HS-27A (cell line): ENCODE results near the gene DERL3.

Source experiments
- DNase-seq: peaks from one replicate; pipeline ENCODE4 v3.0.0-alpha.2; 2012; ENCODE audit warnings: low read depth, missing footprints

The DERL3 gene

DNA sequence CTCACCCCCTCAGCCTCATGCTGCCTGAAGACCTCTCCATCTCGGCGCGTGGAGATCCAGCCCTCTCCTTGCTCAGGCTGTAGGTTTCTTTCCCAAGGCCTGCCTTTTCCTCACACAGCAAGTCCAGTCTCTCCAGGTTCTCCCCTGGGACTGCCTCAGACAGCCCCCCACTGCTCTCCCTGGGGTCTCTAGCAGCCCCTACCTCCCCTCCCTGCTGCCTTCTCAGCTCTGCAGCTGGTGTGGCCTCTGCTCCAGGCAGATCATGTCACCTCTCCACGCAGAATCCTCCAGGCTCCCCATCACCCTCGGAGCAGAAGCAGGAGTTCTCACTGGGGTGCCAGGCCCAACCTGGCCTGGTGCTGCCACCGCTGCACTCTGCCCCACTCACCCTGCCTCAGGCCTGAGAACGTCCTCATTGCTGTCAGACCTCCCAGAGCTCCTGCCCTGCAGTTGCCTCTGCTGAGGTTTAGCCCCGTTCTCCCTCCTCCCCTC is 36.9 kb downstream of the DERL3 start:
- DNase-seq = no peak

DNA sequence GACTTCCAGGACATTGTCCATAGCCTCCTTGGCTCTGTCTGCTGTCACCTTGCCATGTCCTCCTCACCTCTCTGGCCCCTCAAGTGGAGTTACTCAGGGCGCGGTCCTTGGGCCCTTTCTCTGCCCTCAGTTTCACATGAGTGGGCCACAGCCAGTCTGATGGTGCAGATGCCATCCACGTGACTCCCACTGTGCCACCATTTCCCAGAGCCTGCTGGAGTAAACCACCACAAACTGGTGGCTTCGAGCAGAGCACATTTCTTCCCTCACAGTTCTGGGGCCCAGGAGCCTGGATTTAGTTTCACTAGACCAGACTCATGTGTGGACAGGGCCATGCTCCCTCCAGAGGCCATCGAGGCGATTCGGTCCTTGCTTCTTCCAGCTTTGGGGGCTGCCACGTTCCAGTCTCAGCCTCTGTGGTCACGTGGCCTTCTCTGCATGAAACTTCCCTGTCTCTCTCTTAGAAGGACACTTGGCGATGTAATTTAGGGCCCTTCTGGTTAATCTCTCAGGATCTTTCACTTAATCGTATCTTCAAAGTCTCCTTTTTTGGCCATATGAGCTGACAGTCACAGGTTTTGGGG is 37.5 kb downstream of the DERL3 start:
- no peak for DNase-seq

DNA sequence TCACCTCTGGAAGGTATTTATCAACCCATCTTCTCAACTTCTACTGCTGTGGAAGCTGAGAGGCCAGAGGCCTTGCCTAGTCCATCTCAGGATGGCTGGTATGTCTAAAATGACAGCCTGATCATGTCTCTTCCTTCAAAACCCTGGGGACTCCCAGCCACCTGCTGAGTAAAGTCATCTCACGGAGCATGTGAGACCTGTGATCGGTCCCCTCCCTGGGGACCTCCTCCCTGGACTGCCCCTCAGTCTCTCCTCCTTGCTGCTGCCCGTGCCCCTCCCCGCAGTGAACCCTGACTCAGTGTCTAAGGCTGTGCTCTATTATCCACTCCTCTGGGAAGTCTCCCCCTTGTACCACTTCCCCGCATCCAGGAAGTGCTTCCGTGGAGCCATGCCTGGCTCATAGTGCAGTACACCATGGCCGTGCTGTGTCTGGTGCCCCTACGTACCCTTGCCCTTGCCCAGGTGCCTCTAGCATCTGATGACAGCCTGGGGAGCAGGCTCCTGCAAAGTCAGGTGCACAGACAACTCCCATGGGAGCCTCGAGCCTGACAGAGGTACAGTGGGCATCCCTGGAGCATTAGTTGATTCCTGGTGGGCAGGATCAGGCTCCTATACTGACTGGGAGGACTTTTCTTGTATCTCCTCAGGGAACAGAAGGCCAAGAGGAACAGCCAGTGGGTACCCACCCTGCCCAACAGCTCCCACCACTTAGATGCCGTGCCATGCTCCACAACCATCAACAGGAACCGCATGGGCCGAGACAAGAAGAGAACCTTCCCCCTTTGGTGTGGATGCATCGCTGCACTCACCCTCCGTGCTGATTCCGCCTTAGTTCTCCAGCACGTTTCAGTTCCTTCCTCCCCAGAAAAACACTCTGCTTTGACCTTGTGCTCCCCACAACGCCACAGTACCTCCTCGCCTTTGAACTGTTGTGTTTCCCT is 38.2 kb downstream of the DERL3 start:
- DNase-seq = no peak

GRCh38 chr22:23796461-23796860 is 42.3 kb downstream of the DERL3 start:
- DNase-seq = no peak

DNA sequence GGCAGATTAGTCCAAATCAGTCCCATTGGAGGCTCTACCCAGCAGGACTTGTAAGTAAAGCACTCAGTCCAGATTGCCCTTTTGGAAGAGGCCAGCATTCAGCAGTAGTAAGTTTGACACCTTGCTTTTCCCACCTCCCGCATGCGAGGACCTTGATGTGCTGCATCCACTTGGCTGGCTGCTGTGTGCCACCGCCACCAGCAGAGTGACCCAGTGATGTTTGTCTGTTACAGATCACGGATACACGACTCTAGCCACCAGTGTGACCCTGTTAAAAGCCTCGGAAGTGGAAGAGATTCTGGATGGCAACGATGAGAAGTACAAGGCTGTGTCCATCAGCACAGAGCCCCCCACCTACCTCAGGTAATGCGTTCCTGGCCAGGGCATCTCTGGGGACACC is 45.5 kb downstream of the DERL3 start:
- no peak for DNase-seq

- no peak for DNase-seq
These were observed 46.8 kb downstream of the DERL3 start for GRCh38 chr22:23791738-23792645.

- no peak for DNase-seq
These were observed 47.7 kb downstream of the DERL3 start for GRCh38 chr22:23790819-23791737.

- DNase-seq = no peak
These were observed 49.2 kb downstream of the DERL3 start for GRCh38 chr22:23789638-23790037.

GRCh38 chr22:23789121-23789520 is 49.7 kb downstream of the DERL3 start:
- DNase-seq = no peak

DNA sequence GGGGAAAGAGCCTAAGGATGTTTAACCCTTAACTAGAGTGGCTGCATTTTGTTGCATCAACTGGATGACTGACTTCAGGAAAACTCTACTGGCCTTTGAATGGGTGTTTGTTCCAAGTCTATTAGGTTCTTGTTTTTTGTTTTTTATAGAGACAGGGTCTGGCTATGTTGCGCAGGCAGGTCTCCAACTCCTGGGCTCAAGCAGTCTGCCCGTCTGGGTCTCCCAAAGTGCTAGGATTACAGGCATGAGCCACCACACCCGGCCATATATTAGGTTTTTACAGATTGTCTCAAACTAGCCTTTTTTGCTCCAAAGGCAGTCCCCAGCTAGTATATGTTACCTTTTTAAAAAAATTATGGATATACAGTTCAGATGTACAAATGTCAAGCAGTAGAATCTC is 50.9 kb downstream of the DERL3 start:
- no peak for DNase-seq

- no peak for DNase-seq
These were observed 51.3 kb downstream of the DERL3 start for GRCh38 chr22:23787600-23787896.

DNA sequence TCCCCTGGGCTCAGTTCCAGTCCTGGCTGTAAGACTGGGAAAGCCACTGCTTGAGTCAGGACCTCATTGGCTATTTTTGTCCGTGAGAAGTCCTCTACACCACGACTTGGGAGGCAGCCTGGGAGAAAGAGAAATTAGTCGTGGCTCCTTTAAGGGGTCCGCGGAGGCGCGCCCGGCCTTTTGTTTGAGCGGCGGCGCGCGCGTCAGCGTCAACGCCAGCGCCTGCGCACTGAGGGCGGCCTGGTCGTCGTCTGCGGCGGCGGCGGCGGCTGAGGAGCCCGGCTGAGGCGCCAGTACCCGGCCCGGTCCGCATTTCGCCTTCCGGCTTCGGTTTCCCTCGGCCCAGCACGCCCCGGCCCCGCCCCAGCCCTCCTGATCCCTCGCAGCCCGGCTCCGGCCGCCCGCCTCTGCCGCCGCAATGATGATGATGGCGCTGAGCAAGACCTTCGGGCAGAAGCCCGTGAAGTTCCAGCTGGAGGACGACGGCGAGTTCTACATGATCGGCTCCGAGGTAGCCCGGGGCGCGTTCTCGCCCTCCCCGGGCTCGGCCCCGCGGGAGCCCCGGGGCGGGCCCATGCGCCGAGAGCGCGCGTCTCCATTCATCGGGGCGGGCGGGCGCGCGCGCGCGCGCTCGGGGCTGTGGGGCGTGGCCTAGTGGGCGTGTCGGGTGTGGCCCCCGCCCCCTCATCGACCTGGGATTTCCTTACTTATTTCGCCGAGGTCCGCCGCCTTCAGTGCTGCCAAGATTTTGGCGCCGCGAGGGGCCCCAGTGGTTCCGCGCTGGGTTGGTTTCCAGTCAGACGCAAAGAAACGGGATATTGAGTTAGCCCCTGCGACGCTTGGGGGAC is 51.8 kb downstream of the DERL3 start, which contains the start of gene SMARCB1:
TSS of gene SMARCB1 (plus strand) at position 215 of the 848 bp plus-strand sequence. CDS start at position 419, 204 bp downstream.
- no peak for DNase-seq

- DNase-seq = no peak
These were observed 52.5 kb downstream of the DERL3 start for GRCh38 chr22:23786261-23786710.
